ENCODE measurements around the gene TP53AIP1. TPM values are rescaled to one million over a fixed set of nuclear protein-coding genes. Genes with fewer than 3 reads are reported as not detected.

TP53AIP1 gene
- total RNA-seq, 2 experiments from 2014 or later, result 0.20 TPM; not detected in 1

GRCh38 chr11:128968916-128969315 lies 26.2 kb upstream of the TP53AIP1 start:
- Mint-ChIP-seq H3K27me3 (no peaks in the 10 kb centered on the region), H3K27ac (no peak overlapping the region), H3K4me3 (no peak overlapping the region), H3K9me3 (no peaks in the 10 kb centered on the region), H3K4me1 (ENCODE audit: low read depth) (peaks cover 15% of the 10 kb centered on the region), H3K36me3 (ENCODE audit: low read depth) (peaks cover 53% of the 10 kb centered on the region)
- peaks cover 6% of the 10 kb centered on the region for H3K4me1 ChIP-seq (ENCODE audit: insufficient read depth, low read length)
- DNase-seq, result no peak
- no peak for ATAC-seq (ENCODE audit: poor library complexity)
- H3K4me3 ChIP-seq (ENCODE audit: low read length), result no peak overlapping the region
- ChIA-PET CTCF (no interaction called here), POLR2A (no interaction called here)
- no peak overlapping the region for H3K27ac ChIP-seq (ENCODE audit: low read depth in 1 of 2, low read length in 2 of 2)
- no peak for TF ChIP-seq CTCF (IDR thresholded peaks at IDR 0.05)
- no peaks in the 10 kb centered on the region for H3K27me3 ChIP-seq (ENCODE audit: control insufficient read depth in 1 of 2, insufficient read depth in 2 of 2, low read length in 2 of 2)
- no peaks in the 10 kb centered on the region for H3K9me3 ChIP-seq (ENCODE audit: control insufficient read depth in 1 of 2, insufficient read depth in 1 of 2, low read length in 2 of 2)
- peaks cover 3% of the 10 kb centered on the region for H3K36me3 ChIP-seq (ENCODE audit: insufficient read depth, low read length)
- intact Hi-C loops (cut with DNase I, micrococcal nuclease), result no loop called here

GRCh38 chr11:128967578-128967977 lies 24.9 kb upstream of the TP53AIP1 start:
- Histone ChIP-seq H3K27me3 (ENCODE audit: control insufficient read depth in 1 of 2, insufficient read depth in 2 of 2, low read length in 2 of 2) (no peaks in the 10 kb centered on the region), H3K4me3 (ENCODE audit: low read length) (no peak overlapping the region), H3K27ac (ENCODE audit: low read depth in 1 of 2, low read length in 2 of 2) (no peak overlapping the region), H3K36me3 (ENCODE audit: insufficient read depth, low read length) (peaks cover 3% of the 10 kb centered on the region), H3K9me3 (ENCODE audit: control insufficient read depth in 1 of 2, insufficient read depth in 1 of 2, low read length in 2 of 2) (no peaks in the 10 kb centered on the region), H3K4me1 (ENCODE audit: insufficient read depth, low read length) (peaks cover 6% of the 10 kb centered on the region)
- Mint-ChIP-seq H3K9me3 (no peaks in the 10 kb centered on the region), H3K4me3 (no peak overlapping the region), H3K4me1 (ENCODE audit: low read depth) (peaks cover 15% of the 10 kb centered on the region), H3K36me3 (ENCODE audit: low read depth) (peaks cover 39% of the 10 kb centered on the region), H3K27ac (no peak overlapping the region), H3K27me3 (no peaks in the 10 kb centered on the region)
- intact Hi-C loops (cut with DNase I, micrococcal nuclease), result no loop called here
- TF ChIP-seq CTCF (IDR thresholded peaks at IDR 0.05), result no peak
- ATAC-seq (ENCODE audit: poor library complexity) (no peak), DNase-seq (no peak)
- ChIA-PET CTCF (interaction anchor here (0.7 kb wide), 1 partner anchor 8 kb away, joined by 3 read pairs; no protein-coding TSS in a partner anchor), POLR2A (no interaction called here)

GRCh38 chr11:128965485-128965884 lies 22.8 kb upstream of the TP53AIP1 start:
- POLR2A ChIA-PET, result no interaction called here
- intact Hi-C loops (cut with DNase I, micrococcal nuclease), result no loop called here
- peaks cover under 1% of the 10 kb centered on the region for H3K4me1 ChIP-seq (ENCODE audit: insufficient read depth, low read length)
- H3K27ac ChIP-seq (ENCODE audit: low read depth in 1 of 2, low read length in 2 of 2), result no peak overlapping the region
- no peak overlapping the region for H3K4me3 ChIP-seq (ENCODE audit: low read length)
- CTCF ChIA-PET, result no interaction called here
- Mint-ChIP-seq H3K36me3 (ENCODE audit: low read depth) (peaks cover 19% of the 10 kb centered on the region), H3K27me3 (no peaks in the 10 kb centered on the region), H3K4me1 (ENCODE audit: low read depth) (peaks cover 15% of the 10 kb centered on the region), H3K27ac (no peak overlapping the region), H3K4me3 (no peak overlapping the region), H3K9me3 (no peaks in the 10 kb centered on the region)
- ATAC-seq (ENCODE audit: poor library complexity) (no peak), DNase-seq (peak in 1 of 14 experiments; percentile 35)
- no peaks in the 10 kb centered on the region for H3K9me3 ChIP-seq (ENCODE audit: control insufficient read depth in 1 of 2, insufficient read depth in 1 of 2, low read length in 2 of 2)
- TF ChIP-seq CTCF (IDR thresholded peaks at IDR 0.05), result no peak
- H3K36me3 ChIP-seq (ENCODE audit: insufficient read depth, low read length), result peaks cover 3% of the 10 kb centered on the region
- no peaks in the 10 kb centered on the region for H3K27me3 ChIP-seq (ENCODE audit: control insufficient read depth in 1 of 2, insufficient read depth in 2 of 2, low read length in 2 of 2)
